Measurements from ENCODE around the gene ATP6V0D1. TPM values are rescaled to one million over a fixed set of nuclear protein-coding genes. Genes with fewer than 3 reads are reported as not detected.

Gene ATP6V0D1
- total and polyA plus RNA-seq, 2 of the 4 experiments (the other 2 are of a cell fraction): 112 to 124 TPM

DNA sequence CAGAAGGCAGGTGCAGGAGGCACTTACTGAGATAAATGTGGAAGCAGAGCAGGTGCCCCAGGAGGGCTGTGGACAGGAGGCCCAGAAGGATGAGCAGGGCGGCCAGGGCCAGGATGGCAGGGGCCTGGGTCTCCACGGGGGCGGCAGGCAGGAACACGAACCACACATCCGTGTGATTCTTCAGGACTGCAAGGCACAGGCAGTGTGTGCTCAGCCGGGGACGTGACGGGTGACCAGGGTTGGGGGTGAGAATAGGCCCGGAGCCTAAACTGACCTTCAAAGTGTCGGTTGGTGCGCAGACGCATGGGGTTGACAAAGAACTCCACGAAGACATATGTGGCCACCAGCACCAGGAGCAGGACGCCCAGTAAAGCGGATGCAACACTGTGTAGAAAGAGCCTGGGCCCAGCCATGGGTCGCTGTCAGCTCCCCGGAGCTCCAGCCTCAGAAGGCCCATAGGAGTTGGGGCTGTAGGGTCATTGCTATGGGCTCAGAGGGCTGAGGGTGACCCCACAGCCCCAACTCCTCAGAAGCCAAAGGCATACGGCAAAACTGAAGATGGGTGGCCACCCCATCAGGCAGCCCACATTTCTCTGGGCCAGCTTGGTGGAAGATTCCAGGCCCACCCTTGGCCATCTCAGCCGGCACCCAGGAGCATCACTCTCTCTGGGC, 82.3 kb downstream of the ATP6V0D1 start:
- H3K9ac ChIP-seq (ENCODE audit: low read depth, low read length): no peak overlapping the region
- TF ChIP-seq CHD1 (IDR thresholded peaks at IDR 0.05; ENCODE audit: low read depth, low read length) (no peak), MAZ (IDR thresholded peaks at IDR 0.05; ENCODE audit: borderline replicate concordance, low read depth, low read length) (no peak), CEBPB (IDR thresholded peaks at IDR 0.05; ENCODE audit: low read depth, low read length) (no peak), RCOR1 (IDR thresholded peaks at IDR 0.05; ENCODE audit: insufficient replicate concordance, low read length) (no peak), BHLHE40 (IDR thresholded peaks at IDR 0.05; ENCODE audit: low read depth, low read length) (no peak), POLR2A (IDR thresholded peaks at IDR 0.05; ENCODE audit: low read depth, low read length) (no peak), FOS (IDR thresholded peaks at IDR 0.05; ENCODE audit: low read depth, low read length) (no peak), SMC3 (IDR thresholded peaks at IDR 0.05; ENCODE audit: low read depth, low read length) (no peak), NFE2L2 (IDR thresholded peaks at IDR 0.05; ENCODE audit: low read depth, low read length) (no peak), MAFK (IDR thresholded peaks at IDR 0.05; ENCODE audit: low read depth, low read length) (no peak), RFX5 (IDR thresholded peaks at IDR 0.05; ENCODE audit: low read depth, low read length) (no peak), RAD21 (IDR thresholded peaks at IDR 0.05; ENCODE audit: low read length) (no peak), MXI1 (IDR thresholded peaks at IDR 0.05; ENCODE audit: borderline replicate concordance, low read depth, low read length) (no peak)
- TF ChIP-seq, protein P1, sequence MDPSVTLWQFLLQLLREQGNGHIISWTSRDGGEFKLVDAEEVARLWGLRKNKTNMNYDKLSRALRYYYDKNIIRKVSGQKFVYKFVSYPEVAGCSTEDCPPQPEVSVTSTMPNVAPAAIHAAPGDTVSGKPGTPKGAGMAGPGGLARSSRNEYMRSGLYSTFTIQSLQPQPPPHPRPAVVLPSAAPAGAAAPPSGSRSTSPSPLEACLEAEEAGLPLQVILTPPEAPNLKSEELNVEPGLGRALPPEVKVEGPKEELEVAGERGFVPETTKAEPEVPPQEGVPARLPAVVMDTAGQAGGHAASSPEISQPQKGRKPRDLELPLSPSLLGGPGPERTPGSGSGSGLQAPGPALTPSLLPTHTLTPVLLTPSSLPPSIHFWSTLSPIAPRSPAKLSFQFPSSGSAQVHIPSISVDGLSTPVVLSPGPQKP (IDR thresholded peaks at IDR 0.05; ENCODE audit: borderline replicate concordance, low read depth, low read length): no peak
- ATAC-seq (ENCODE audit: low read depth): no peak
- no peak overlapping the region for H4K91ac ChIP-seq (ENCODE audit: insufficient read depth, low read depth, low read length)
- no peak overlapping the region for H2AK9ac ChIP-seq (replicated peaks; ENCODE audit: low read depth, low read length, poor library complexity)
- no TSS peak for BruUV-seq (replicated peaks)
- DNase-seq: no peak
- H3K56ac ChIP-seq (ENCODE audit: extremely low read depth, insufficient read depth, low read length): no peak overlapping the region
- no peak overlapping the region for H2BK5ac ChIP-seq (ENCODE audit: low read depth, low read length, poor library complexity, severe bottlenecking)
- H2BK120ac ChIP-seq (ENCODE audit: low read depth, low read length): no peak overlapping the region
- intact Hi-C loops (cut with micrococcal nuclease): loop anchor here (2.0 kb wide), 1 partner anchor 138 kb away; no protein-coding TSS in a partner anchor
- H2BK20ac ChIP-seq (ENCODE audit: low read depth, low read length): no peak overlapping the region
- H4K8ac ChIP-seq (ENCODE audit: low read depth in 2 of 2, low read length in 2 of 2): no peak overlapping the region
- H2BK15ac ChIP-seq (ENCODE audit: low read depth, low read length): no peak overlapping the region
- no peak overlapping the region for H4K5ac ChIP-seq (ENCODE audit: low read depth, low read length)
- no peaks in the 10 kb centered on the region for H3K79me1 ChIP-seq (ENCODE audit: low read depth in 1 of 2, low read length in 2 of 2)
- H3K14ac ChIP-seq (replicated peaks; ENCODE audit: low read depth, low read length): no peak overlapping the region
- H3K36me3 ChIP-seq (ENCODE audit: control insufficient read depth, insufficient read depth, low read length): no peaks in the 10 kb centered on the region
- dilution Hi-C loops (cut with HindIII; ENCODE audit: low sequenced_read_pairs, unreplicated experiment): no loop called here
- H2AK5ac ChIP-seq (ENCODE audit: low read depth, low read length): 0 out of 2 replicates have a peak overlapping the region, but pooled peaks have one; percentile 5
- CTCF ChIA-PET: interaction anchor here (0.7 kb wide), 1 partner anchor 9 kb away, joined by 3 read pairs; no protein-coding TSS in a partner anchor
- H3K9me1 ChIP-seq (ENCODE audit: insufficient read depth, low read length): no peaks in the 10 kb centered on the region
- in situ Hi-C loops (cut with MboI; ENCODE audit: low sequenced_read_pairs): no loop called here
- POLR2A ChIA-PET (ENCODE audit: unreplicated experiment): no interaction called here
- H3K4me2 ChIP-seq (ENCODE audit: low read depth, low read length): no peak overlapping the region
- WGBS, 2 experiments (ENCODE audit: extremely low coverage in 2 of 2, insufficient read length in 1 of 2): 96% methylated on average over 11 of the region's 19 CpGs; no CpG with 5 or more reads in 1 of the 2 experiments
- no peaks in the 10 kb centered on the region for H3K27me3 ChIP-seq (ENCODE audit: control insufficient read depth, insufficient read depth, low read length)
- no peak overlapping the region for H3K23ac ChIP-seq (ENCODE audit: low read depth, low read length)
- no peak overlapping the region for H3K4me3 ChIP-seq (ENCODE audit: insufficient read depth, low read depth, low read length)
- no peaks in the 10 kb centered on the region for H4K20me1 ChIP-seq (ENCODE audit: insufficient read depth, low read length)
- H3K9me3 ChIP-seq (ENCODE audit: control insufficient read depth, insufficient read depth, low read length): no peaks in the 10 kb centered on the region
- H3K18ac ChIP-seq (ENCODE audit: low read depth, low read length): no peak overlapping the region
- H3K4ac ChIP-seq (ENCODE audit: low read depth, low read length): no peak overlapping the region
- peaks cover 11% of the 10 kb centered on the region for H3K4me1 ChIP-seq (ENCODE audit: control insufficient read depth, insufficient read depth, low read length)
- no peak overlapping the region for H3K27ac ChIP-seq (ENCODE audit: insufficient read depth, low read length)
- no peak overlapping the region for H2AFZ ChIP-seq (replicated peaks; ENCODE audit: low read length, poor library complexity)
